Left ventricle myocardium superior (tissue), 1 donor: ENCODE measurements around the gene LAMA3. TPM values are rescaled to one million over a fixed set of nuclear protein-coding genes. Genes with fewer than 3 reads are reported as not detected.
A peak's percentile ranks its signal among the peaks of the same experiment; 100 is the strongest.
"Not testable (repeated sequence)": the region's sequence is repeated elsewhere in the genome, so short reads cannot be mapped to it uniquely, and the experiment has no call there.

Experiments used
- ATAC-seq: fragments of 200-7000 bp; cut with Tn5 transposase; one replicate; pipeline ENCODE4 v1.9.1; 2020; ENCODE audit warnings: mild to moderate bottlenecking, moderate library complexity
- DNase-seq: peaks from one replicate; pipeline ENCODE4 v3.0.0-alpha.2; 2020
- intact Hi-C: fragments of 100-400 bp; cut with micrococcal nuclease; formaldehyde crosslinking; loops from one replicate; pipeline ENCODE4 v1.11.0; 2022
- total RNA-seq: library from RNA; stranded (reverse); fragmentation: NEBNext Ultra II Directional; extraction: Animal tissue kit (Norgen Biotek cat#: 25700); gene quantifications from one replicate; pipeline ENCODE4 v1.2.1, GENCODE V29; 2021
- donor health status: DM: no; HTN: yes; CAD: no; lungs with severe emphysema.

Gene LAMA3
- total RNA-seq, 1 donor from 2014 or later, result 3.4 TPM

DNA sequence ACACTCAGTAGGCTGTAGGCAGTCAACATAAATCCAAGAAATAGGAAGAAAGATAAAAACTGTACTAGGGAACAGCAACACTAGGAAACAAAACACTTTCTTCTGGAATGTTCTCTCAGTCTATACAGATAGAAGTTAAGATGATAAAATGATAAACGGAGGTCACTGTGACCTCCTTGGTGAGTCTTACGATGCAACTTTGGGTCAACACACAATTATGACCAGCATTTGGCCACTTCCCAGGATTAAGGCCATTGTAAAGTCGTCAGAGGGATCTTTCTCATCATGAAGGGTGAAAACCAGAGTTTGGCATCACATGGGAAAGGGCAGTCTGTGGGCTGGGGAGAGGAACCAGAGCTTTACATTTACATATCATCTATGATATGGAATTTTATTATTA, 33.4 kb downstream of the LAMA3 start:
- ATAC-seq (no peak), DNase-seq (no peak)
- intact Hi-C loops, result no loop called here

DNA sequence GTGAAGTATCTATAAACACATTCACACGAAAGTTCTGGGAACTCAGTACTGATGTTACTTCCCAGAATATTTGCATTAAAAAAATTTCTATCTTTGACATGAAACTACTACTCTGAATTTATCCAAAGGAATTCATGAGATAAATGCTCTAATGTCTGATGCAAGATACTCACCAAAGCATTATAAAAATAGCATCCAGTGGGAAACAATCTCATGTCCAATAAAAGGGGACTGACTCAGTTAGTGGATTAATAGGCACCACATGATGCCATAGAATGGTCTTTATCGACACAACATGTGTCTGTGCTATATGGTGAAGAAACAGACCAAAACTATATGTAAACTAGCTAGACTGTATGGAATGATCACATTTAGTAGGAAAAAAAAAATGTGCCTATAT, 33.9 kb downstream of the LAMA3 start:
- intact Hi-C loops, result no loop called here
- no peak for DNase-seq
- ATAC-seq, result no peak

DNA sequence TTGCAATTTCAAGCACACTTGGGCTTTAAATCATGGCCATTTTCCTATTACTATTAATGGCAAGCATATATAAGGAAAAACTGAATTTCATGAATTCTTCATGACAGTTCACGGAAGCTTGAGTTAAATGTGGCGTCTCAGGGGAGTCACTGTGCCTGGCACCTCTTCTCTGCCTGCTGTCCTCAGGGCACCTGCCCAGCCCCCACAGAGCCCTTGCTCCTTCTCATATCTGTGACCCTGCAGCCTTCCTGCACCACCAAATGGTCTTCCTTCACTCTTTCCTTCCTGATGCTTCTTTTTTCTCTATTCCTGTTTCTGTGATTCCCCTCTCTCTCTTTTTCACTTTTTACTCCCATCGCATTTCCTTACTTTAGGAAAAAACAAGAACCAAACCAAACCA, 35.4 kb downstream of the LAMA3 start:
- ATAC-seq (no peak), DNase-seq (no peak)
- intact Hi-C loops, result no loop called here

DNA sequence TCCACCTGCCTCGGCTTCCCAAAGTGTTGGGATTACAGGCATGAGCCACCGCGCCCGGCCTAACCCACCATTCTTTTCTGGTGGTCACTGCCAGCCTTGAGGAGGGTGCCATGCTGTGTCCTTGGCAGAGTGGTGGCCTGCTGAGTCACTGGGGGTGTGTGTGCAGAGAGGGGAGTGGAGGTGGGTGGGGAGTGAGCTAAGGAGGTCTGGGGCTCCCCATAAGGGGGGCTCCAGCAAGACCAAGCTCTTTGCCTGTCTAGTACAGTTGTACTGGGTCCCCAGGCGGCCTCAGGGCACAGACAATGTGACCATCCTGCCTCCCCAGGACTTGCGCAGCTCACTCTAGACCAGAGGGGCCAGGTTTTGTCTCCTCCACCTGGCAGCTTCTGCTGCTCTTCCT, 36.1 kb downstream of the LAMA3 start:
- intact Hi-C loops, result no loop called here
- no peak for ATAC-seq
- no peak for DNase-seq

DNA sequence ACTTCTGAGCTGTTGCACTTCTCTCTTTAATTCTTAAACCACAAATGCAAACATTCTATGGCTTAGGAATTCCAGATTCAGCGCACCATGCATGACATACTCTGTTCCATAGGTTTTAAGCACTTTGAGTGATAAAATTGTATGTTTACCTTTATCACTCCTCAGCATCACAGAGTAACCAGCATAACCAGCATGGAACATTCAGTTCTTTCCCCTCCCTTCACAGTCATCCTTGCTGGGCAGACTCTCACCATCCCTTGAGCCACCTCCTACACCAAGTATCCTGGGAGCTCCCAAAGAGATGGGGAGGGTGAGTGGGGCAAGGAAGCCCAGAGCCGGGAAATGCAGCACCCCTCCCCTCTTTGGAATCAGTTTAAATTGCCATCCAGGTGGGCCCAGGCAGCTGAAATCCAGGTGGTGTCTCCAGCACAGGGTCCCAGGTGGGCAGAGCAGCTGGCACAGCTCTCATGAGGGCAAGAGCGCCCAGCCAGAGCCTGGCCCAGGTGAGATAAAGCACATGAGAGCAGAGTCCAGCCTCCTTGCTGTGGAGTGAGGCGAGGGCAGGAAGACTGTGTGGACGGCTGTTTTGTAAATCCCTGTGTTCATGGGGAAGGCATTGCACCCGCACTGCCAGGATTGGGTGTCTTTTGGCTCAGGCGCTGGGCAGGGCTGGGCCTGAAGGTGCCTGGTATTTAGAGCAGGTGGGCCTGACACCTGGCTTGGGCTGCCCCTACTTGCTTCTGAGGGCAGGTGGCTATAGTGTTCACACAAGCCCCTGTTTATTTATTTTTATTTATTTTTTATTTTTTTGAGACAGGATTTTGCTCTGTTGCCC, 36.8 kb downstream of the LAMA3 start:
- ATAC-seq (no peak), DNase-seq (no peak)
- intact Hi-C loops, result no loop called here

DNA sequence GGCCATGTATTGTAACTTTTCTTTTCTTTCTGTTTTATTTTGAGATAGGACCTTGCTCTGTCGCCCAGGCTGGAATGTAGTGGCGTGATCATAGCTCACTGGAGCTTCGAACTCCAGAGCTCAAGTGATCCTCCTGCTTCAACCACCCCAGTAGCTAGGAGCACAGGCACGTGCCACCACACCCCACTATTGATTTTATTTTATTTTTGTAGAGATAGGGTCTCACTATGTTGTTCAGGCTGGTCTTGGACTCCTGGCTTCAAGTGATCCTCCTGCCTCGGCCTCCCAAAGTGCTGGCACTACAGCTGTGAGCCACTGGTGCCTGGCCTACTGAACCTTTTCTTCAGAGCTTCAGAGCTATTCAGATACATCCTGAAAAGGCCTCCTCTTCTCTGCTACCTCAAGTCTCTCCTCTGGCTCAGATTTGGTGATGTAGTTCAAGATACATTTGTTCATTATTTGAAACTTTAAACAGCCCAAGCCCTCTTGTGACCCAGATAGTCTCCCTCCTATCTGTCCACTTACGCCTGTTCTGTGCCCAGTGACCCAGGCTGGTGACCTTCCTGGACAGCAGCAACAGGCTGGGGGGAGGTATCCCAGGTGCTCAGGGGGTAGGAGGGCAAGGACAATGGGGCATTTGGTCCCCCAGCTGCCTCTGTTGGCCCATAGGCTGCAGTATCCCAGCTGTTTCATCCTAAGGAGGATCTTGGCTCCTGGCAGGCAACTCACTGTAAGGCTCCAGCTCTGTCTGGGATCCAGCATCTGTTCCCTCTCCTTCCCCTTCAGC, 38.6 kb downstream of the LAMA3 start:
- DNase-seq (no peak), ATAC-seq (no peak)
- intact Hi-C loops, result no loop called here

DNA sequence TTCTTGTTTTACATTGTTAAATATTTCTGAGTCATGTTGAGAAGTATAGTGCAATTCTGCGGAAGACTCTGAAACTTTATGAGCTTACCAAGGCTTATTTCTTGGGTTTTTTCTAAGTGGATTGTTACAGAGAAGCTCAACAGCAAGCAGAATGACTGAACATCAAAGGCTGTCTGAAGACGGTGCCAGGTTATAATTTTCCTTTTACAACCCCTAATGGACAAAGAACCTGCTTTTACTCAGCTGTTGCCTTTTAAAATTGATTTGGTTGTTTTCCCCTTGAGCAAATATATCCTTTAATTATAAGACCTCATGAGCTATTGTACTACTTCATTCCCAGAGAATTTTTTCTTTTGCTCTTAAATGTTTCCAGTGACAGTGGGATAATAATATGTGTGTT, 41.6 kb downstream of the LAMA3 start:
- intact Hi-C loops, result no loop called here
- no peak for ATAC-seq

DNA sequence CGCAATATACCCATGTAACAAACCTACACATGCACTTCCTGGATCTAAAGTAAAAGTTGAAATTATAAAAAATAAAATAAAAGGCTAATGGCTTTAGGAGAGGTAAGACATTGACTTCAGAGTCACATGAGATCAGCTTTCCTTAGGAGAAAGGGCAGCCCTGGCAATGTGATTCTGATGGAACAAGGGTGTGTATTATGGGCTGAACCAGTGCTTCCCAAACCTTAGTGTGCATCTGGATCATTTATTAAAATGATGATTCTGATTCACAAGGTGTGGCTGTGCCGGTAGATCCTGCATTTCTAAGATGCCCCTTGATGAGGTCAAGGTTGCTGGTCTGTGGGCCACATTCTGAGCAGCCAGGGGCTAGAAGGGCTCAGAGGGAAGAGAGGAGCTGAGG, 42.6 kb downstream of the LAMA3 start:
- DNase-seq (no peak), ATAC-seq (no peak)
- intact Hi-C loops, result no loop called here

More for the DNA sequence above, 41.6 kb downstream of the LAMA3 start:
- DNase-seq, result no peak

DNA sequence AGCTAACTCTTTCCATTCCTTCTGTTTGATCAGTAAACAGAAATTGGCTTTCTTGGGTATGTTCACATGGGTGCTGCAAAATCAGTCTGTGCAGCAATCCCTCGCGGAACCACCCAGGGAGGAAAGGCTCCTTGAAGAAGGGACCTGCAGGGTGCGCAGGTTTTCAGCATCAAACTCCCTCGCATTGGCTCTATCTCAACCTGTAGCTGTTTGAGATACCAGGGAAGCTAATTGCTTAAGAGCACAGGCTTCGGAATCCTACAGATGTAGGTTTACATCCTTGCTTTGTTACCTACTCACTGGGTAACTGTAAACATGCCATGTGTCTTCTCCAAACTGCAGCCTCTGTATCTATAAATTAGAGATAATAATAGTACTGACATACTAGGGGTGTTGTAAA, 43.2 kb downstream of the LAMA3 start:
- ATAC-seq (no peak), DNase-seq (no peak)
- intact Hi-C loops, result no loop called here

DNA sequence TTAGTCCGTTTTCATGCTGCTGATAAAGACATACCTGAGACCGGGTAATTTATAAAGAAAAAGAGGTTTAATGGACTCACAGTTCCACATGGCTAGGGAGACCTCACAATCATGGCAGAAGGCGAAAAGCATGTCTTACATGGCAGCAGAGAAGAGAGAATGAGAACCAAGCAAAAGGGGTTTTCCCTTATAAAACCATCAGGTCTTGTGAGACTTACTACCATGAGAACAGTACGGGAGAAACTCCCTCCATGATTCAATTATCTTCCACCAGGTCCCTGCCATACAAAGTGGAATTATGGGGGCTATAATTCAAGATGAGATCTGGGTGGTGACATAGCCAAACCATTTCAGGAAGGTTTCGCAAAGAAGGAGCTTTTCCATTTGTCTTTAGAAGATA, 44.0 kb downstream of the LAMA3 start:
- DNase-seq, intact Hi-C loops, ATAC-seq: not testable (repeated sequence)

DNA sequence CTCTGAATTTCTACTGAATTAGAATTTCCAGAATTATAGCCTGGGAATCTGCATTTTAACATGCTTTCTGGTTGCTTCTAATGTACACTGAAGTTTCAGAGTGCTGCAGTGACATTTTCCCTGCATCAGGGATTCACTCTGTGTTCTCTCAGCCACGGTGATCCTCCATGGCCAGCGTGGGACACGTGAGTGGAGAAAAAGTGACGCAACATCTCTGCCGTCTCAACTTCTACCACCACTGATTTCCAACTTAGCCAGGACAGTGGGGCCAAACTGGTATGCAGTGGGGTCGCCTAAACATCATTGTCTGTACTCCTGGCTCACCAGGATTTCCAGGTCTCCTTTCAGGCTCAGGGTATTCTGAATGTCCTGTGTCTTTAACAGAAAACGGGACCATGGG, 44.6 kb downstream of the LAMA3 start:
- DNase-seq (no peak), ATAC-seq (no peak)
- intact Hi-C loops, result no loop called here

DNA sequence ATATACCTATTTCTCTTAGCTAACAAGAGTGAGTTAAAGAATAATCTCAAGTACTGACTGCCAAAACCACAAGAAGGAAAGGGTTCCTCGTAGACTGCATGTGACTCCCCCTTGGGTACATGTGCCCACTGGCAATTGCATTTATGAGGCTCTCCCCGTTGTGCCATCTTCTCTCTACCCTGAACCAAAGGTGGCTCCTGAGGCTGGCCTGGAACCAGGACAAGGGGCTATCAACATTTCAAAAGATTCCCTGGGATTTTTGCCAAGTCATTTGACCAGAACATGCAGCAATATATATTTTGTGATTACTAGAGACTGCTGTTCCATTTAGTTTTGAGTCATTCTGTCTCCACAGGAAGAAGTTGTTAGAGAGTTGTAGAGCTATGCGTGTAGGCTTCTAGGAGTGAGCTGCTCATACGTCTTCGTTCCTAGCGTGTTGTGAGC, 45.8 kb downstream of the LAMA3 start:
- intact Hi-C loops, result no loop called here
- ATAC-seq (no peak), DNase-seq (no peak)

DNA sequence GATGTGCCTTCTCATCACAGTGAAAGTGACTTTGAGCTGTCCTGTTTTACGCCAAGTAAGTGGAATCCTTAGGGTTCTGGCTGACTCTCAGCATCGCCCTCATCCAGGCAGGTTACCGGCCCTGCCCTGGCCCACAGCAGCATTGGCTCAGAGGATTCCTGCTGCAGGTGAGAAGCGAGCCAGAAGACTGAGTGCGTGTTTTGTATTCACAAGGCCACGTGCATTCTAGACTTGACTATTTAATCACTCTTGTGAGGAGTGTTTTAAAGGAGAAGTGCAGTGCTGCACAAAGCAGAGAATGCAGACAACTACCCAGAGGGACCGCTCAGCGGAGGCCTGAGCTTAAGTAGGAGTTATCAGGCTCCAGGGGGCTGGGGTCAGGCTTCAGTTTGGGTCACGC, 48.3 kb downstream of the LAMA3 start:
- intact Hi-C loops, result no loop called here
- DNase-seq, result no peak
- no peak for ATAC-seq

DNA sequence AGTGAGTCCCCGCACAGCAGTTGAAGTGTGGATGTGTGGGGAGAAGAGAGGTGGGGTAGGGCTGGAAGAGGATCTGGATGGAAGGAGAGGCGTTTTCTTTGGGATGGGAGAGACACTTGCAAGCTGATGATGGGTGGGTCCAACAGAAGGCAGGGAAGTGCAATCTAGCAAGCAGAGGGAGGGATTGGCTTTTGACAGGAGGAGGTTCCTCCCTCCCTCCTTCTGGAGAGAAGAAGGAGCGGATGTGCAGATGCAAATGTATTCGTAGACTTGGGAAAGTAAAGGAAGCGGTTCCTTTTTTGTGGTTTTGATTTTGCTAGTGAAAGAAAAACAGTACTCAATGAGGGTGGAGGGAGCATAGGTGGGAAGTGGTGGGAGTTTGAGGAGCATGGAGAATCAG, 48.9 kb downstream of the LAMA3 start:
- no peak for ATAC-seq

DNA sequence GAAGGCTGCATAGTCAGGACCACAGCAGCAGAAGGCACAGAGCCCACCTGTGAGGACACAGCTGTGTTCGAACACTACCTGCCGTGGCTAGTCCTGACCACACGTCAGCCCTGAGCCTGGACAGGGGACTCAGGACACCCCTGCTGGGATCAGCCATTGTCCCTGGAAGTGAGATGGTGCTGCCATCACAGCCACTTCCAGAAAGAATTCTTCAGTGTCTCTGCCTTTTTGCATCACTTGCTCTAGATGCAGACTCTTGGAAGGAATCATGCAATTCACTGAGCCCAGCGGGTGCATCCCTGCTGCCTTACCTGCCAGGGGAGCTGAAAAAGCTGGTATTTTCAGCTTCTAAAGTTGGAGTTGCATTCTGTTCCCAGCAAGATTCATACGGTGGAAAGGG, 49.3 kb downstream of the LAMA3 start:
- no peak for DNase-seq
- intact Hi-C loops, result no loop called here
- no peak for ATAC-seq

More for the DNA sequence above, 48.9 kb downstream of the LAMA3 start:
- no peak for DNase-seq
- intact Hi-C loops, result no loop called here

DNA sequence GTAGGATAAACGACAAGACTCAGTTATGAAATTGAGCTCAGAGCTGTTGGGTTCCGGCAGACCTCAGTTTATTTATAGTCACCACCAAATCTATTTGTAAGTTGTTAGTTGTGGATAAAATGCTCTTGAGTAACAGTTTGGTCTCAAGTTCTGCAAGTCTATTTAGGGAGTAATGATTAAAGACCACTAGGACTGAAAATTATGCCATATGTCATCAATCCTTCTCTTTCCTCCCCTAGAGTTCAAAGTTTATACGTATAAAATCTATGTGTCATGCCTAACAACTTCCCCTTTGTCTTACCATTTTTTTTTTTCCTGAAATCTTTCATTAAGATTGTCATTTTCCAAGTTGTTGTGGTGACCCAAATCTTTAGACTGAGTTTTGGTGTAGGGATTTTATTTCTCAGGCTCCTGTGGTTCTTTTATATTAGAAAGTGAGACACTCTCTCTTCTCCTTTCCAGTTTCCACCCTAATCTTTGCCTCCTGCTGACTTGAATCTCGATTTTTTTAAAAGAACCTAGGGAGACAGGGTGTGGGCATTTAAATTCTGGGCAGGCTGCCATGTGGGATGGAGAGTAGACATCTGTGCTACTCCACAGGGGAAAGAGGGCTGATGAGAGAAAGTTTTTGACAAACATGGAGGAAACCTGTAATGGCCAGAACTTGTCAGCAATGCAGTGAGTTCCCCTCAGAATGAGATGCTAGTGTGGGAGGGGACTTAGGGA, 51.0 kb downstream of the LAMA3 start:
- peak; percentile 36 for ATAC-seq

DNA sequence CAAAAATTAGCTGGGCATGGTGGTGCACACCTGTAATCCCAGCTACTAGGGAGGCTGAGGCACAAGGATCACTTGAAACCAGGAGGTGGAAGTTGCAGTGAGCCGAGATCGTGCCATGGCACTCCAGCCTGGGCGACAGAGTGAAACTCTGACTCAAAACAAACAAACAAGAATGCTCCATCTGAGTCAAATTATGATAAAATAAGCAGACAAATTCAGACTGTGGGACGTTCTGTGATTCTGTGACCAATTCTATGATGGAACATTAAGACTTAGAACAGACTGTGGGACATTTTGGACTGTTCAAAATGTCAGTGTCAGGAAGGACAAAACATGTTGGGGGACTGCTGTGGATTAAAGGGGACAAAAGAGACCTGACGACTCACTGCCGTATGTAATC, 52.7 kb downstream of the LAMA3 start:
- intact Hi-C loops, ATAC-seq, DNase-seq: not testable (repeated sequence)

More for the DNA sequence above, 51.0 kb downstream of the LAMA3 start:
- no peak for DNase-seq
- intact Hi-C loops, result no loop called here

DNA sequence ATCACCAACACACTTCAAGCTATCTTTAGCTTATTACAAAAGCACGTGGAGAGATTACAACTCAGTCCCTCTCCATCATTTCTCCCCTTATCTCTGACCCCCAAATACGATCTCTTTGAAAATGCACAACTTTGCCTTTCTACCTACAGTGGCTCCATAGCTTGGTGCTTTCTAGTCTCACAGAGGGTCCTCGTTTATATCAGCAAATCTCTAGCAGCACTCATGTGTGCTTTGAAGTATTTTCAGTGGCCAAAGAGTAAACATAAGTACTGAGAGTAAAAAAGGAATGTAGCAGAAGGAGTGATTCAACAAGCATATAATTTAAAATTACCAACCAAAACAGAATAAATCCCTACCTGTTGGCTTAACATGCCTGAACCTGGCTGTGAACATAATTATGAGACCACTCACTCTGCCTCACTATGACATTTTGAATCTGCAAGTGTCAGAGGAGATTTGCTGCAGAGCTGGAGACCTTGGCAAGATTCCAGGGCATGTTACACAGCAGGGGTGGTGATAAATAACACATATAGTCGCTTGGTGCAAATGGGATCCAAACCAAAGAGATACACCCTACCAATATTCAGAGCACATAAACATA, 54.6 kb downstream of the LAMA3 start:
- DNase-seq (no peak), ATAC-seq (no peak)
- intact Hi-C loops, result no loop called here

DNA sequence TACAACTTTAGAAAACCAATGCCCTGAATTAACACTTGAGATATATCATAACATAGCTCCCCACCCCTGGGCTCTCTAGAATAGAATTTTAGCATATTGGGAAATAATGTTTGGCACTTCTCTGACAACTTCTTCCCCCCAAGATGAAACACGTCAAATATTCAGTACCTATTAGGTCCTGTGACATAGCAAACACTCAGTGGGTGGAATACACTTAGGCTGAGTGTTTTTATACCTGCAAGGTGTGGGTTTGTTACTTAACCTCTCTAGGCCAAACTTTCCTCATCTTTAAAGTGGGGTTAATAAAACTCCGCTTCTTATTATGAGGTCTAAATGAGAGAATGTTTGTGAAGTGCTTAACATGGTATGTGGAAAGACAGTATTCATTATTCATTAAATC, 56.1 kb downstream of the LAMA3 start:
- DNase-seq (no peak), ATAC-seq (no peak)
- intact Hi-C loops, result no loop called here

DNA sequence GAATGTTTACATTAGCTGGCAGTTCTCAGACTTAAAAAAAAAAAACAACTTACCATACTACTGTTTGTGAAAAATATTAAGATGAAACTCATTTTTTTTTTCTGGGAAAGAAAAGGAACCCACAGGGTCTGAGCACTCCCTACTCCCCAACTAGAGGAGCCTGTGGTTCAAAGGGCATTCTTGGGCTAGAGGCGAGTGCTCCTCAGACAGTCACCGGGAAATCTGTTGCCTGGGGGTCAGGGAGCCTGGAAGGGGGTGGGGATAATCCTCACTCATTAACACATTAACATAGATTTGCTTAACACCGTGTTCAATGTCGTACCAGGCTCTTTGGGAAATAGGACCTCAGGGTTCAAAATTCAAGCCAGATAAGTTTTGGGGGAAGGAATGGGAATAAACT, 57.6 kb downstream of the LAMA3 start:
- DNase-seq (no peak), ATAC-seq (no peak)
- intact Hi-C loops, result no loop called here
